Measurements from ENCODE around the gene SPAG5. TPM values are rescaled to one million over a fixed set of nuclear protein-coding genes. Genes with fewer than 3 reads are reported as not detected.

SPAG5 gene
- total RNA-seq, 2 experiments from 2014 or later, result 162 to 170 TPM

- Mint-ChIP-seq H3K27ac (no peak overlapping the region), H3K27me3 (ENCODE audit: low read depth) (no peaks in the 10 kb centered on the region), H3K36me3 (ENCODE audit: low read depth) (peaks cover 55% of the 10 kb centered on the region), H3K9me3 (ENCODE audit: insufficient read depth) (no peaks in the 10 kb centered on the region), H3K4me3 (no peak overlapping the region), H3K4me1 (ENCODE audit: low read depth) (no peaks in the 10 kb centered on the region)
- ChIA-PET POLR2A (no interaction called here), CTCF (no interaction called here)
- ATAC-seq, result no peak
- no peak for DNase-seq
Measured at GRCh38 chr17:28626818-28627217, 28.0 kb upstream of the SPAG5 start.

GRCh38 chr17:28624148-28624547 lies 25.3 kb upstream of the SPAG5 start:
- no peak overlapping the region for H3K27ac Mint-ChIP-seq
- H3K36me3 Mint-ChIP-seq (ENCODE audit: low read depth), result peaks cover 67% of the 10 kb centered on the region
- ChIA-PET CTCF (interaction anchor here (0.6 to 2.7 kb wide), 3 partner anchors 10 to 22 kb away, joined by 3 to 14 read pairs (median 3); partner anchors contain the start of gene RSKR), POLR2A (interaction anchor here (1.6 kb wide), 1 partner anchor 20 kb away, joined by 6 read pairs; the partner anchor contains the start of gene BLTP2)
- DNase-seq (no peak), ATAC-seq (no peak)
- no peaks in the 10 kb centered on the region for H3K9me3 Mint-ChIP-seq (ENCODE audit: insufficient read depth)
- no peak overlapping the region for H3K4me3 Mint-ChIP-seq
- H3K27me3 Mint-ChIP-seq (ENCODE audit: low read depth), result no peaks in the 10 kb centered on the region
- no peaks in the 10 kb centered on the region for H3K4me1 Mint-ChIP-seq (ENCODE audit: low read depth)

GRCh38 chr17:28623696-28624095 lies 24.9 kb upstream of the SPAG5 start:
- H3K4me1 Mint-ChIP-seq (ENCODE audit: low read depth), result no peaks in the 10 kb centered on the region
- no peak overlapping the region for H3K4me3 Mint-ChIP-seq
- H3K27ac Mint-ChIP-seq, result no peak overlapping the region
- H3K36me3 Mint-ChIP-seq (ENCODE audit: low read depth), result peaks cover 71% of the 10 kb centered on the region
- no peaks in the 10 kb centered on the region for H3K27me3 Mint-ChIP-seq (ENCODE audit: low read depth)
- H3K9me3 Mint-ChIP-seq (ENCODE audit: insufficient read depth), result no peaks in the 10 kb centered on the region
- ChIA-PET POLR2A (interaction anchor here (0.7 to 1.6 kb wide), 2 partner anchors 20 to 51 kb away, joined by 6 read pairs; partner anchors contain the start of gene BLTP2), CTCF (interaction anchor here (0.6 to 2.7 kb wide), 3 partner anchors 10 to 22 kb away, joined by 3 to 14 read pairs (median 3); partner anchors contain the start of gene RSKR)
- ATAC-seq, result no peak
- DNase-seq, result no peak

- no peaks in the 10 kb centered on the region for H3K27me3 Mint-ChIP-seq (ENCODE audit: low read depth)
- CTCF ChIA-PET, result no interaction called here
- H3K4me1 Mint-ChIP-seq (ENCODE audit: low read depth), result no peaks in the 10 kb centered on the region
- ATAC-seq, result no peak
- H3K27ac Mint-ChIP-seq, result no peak overlapping the region
- no peak overlapping the region for H3K4me3 Mint-ChIP-seq
- POLR2A ChIA-PET, result no interaction called here
- H3K36me3 Mint-ChIP-seq (ENCODE audit: low read depth), result peaks cover 71% of the 10 kb centered on the region
- DNase-seq, result no peak
- no peaks in the 10 kb centered on the region for H3K9me3 Mint-ChIP-seq (ENCODE audit: insufficient read depth)
Measured at GRCh38 chr17:28622186-28622585, 23.4 kb upstream of the SPAG5 start.

GRCh38 chr17:28620010-28620409 lies 21.2 kb upstream of the SPAG5 start:
- no peaks in the 10 kb centered on the region for H3K4me1 Mint-ChIP-seq (ENCODE audit: low read depth)
- H3K27me3 Mint-ChIP-seq (ENCODE audit: low read depth), result no peaks in the 10 kb centered on the region
- ATAC-seq, result no peak
- H3K27ac Mint-ChIP-seq, result no peak overlapping the region
- H3K9me3 Mint-ChIP-seq (ENCODE audit: insufficient read depth), result no peaks in the 10 kb centered on the region
- peaks cover 83% of the 10 kb centered on the region for H3K36me3 Mint-ChIP-seq (ENCODE audit: low read depth)
- no peak for DNase-seq
- CTCF ChIA-PET, result interaction anchor here (0.7 to 1.0 kb wide), 3 partner anchors 24 to 144 kb away, joined by 3 read pairs; no protein-coding TSS in a partner anchor
- H3K4me3 Mint-ChIP-seq, result no peak overlapping the region
- POLR2A ChIA-PET, result interaction anchor here (1.1 kb wide), 1 partner anchor 20 kb away, joined by 3 read pairs; no protein-coding TSS in a partner anchor

- H3K4me3 Mint-ChIP-seq, result no peak overlapping the region
- CTCF ChIA-PET, result interaction anchor here (1.3 kb wide), 1 partner anchor 145 kb away, joined by 4 read pairs; no protein-coding TSS in a partner anchor
Measured at GRCh38 chr17:28618464-28618863, 19.6 kb upstream of the SPAG5 start.

GRCh38 chr17:28616281-28616680 lies 17.5 kb upstream of the SPAG5 start:
- ATAC-seq (no peak), DNase-seq (no peak)
- Mint-ChIP-seq H3K36me3 (ENCODE audit: low read depth) (peaks cover 75% of the 10 kb centered on the region), H3K9me3 (ENCODE audit: insufficient read depth) (no peaks in the 10 kb centered on the region), H3K4me3 (no peak overlapping the region), H3K27ac (no peak overlapping the region), H3K4me1 (ENCODE audit: low read depth) (peaks cover 3% of the 10 kb centered on the region), H3K27me3 (ENCODE audit: low read depth) (no peaks in the 10 kb centered on the region)
- ChIA-PET CTCF (interaction anchor here (0.7 to 0.8 kb wide), 2 partner anchors 31 to 68 kb away, joined by 3 to 4 read pairs; no protein-coding TSS in a partner anchor), POLR2A (no interaction called here)

More at GRCh38 chr17:28618464-28618863, 19.6 kb upstream of the SPAG5 start:
- Mint-ChIP-seq H3K4me1 (ENCODE audit: low read depth) (peaks cover 3% of the 10 kb centered on the region), H3K9me3 (ENCODE audit: insufficient read depth) (no peaks in the 10 kb centered on the region), H3K36me3 (ENCODE audit: low read depth) (peaks cover 79% of the 10 kb centered on the region), H3K27me3 (ENCODE audit: low read depth) (no peaks in the 10 kb centered on the region), H3K27ac (no peak overlapping the region)
- POLR2A ChIA-PET, result interaction anchor here (0.8 to 1.7 kb wide), 2 partner anchors 17 to 19 kb away, joined by 3 to 8 read pairs; no protein-coding TSS in a partner anchor
- ATAC-seq (no peak), DNase-seq (no peak)

GRCh38 chr17:28615260-28615940 lies 16.6 kb upstream of the SPAG5 start:
- Mint-ChIP-seq H3K9me3 (ENCODE audit: insufficient read depth) (no peaks in the 10 kb centered on the region), H3K4me1 (ENCODE audit: low read depth) (peaks cover 3% of the 10 kb centered on the region), H3K36me3 (ENCODE audit: low read depth) (peaks cover 71% of the 10 kb centered on the region), H3K27ac (no peak overlapping the region), H3K27me3 (ENCODE audit: low read depth) (no peaks in the 10 kb centered on the region), H3K4me3 (no peak overlapping the region)
- ChIA-PET CTCF (no interaction called here), POLR2A (no interaction called here)
- no peak for ATAC-seq
- no peak for DNase-seq

GRCh38 chr17:28613931-28614381 lies 15.1 kb upstream of the SPAG5 start, which contains the start of gene RSKR:
TSS of gene RSKR (minus strand) at chr17:28614185. CDS start at chr17:28614161, 24 bp downstream.
- Mint-ChIP-seq H3K9me3 (ENCODE audit: insufficient read depth) (no peaks in the 10 kb centered on the region), H3K4me1 (ENCODE audit: low read depth) (peaks cover 3% of the 10 kb centered on the region), H3K4me3 (no peak within 1 kb of the TSS), H3K36me3 (ENCODE audit: low read depth) (peaks cover 64% of the 10 kb centered on the region), H3K27ac (peak within 1 kb of the TSS; percentile 56), H3K27me3 (ENCODE audit: low read depth) (no peaks in the 10 kb centered on the region)
- POLR2A ChIA-PET, result interaction anchor here (0.9 to 1.7 kb wide), 2 partner anchors 12 to 79 kb away, joined by 3 read pairs; no protein-coding TSS in a partner anchor
- CTCF ChIA-PET, result interaction anchor here (0.8 to 2.8 kb wide), 5 partner anchors 10 to 120 kb away, joined by 3 to 14 read pairs (median 11); no protein-coding TSS in a partner anchor
- no peak for ATAC-seq
- DNase-seq, result no peak

- ChIA-PET POLR2A (interaction anchor here (0.6 to 1.7 kb wide), 3 partner anchors 11 to 80 kb away, joined by 3 read pairs; no protein-coding TSS in a partner anchor), CTCF (interaction anchor here (0.7 to 3.3 kb wide), 22 partner anchors 11 to 125 kb away, joined by 3 to 17 read pairs (median 3); partner anchors contain the start of genes BLTP2, SDF2 and SUPT6H)
- Mint-ChIP-seq H3K27ac (no peak overlapping the region), H3K4me1 (ENCODE audit: low read depth) (peaks cover 3% of the 10 kb centered on the region), H3K9me3 (ENCODE audit: insufficient read depth) (no peaks in the 10 kb centered on the region), H3K4me3 (no peak overlapping the region), H3K36me3 (ENCODE audit: low read depth) (peaks cover 63% of the 10 kb centered on the region), H3K27me3 (ENCODE audit: low read depth) (no peaks in the 10 kb centered on the region)
- ATAC-seq, result peak; percentile 69
- DNase-seq, result peak; percentile 39
Measured at GRCh38 chr17:28612936-28613872, 14.4 kb upstream of the SPAG5 start.

GRCh38 chr17:28612531-28612930 lies 13.7 kb upstream of the SPAG5 start:
- CTCF ChIA-PET, result interaction anchor here (0.7 to 3.3 kb wide), 21 partner anchors 11 to 125 kb away, joined by 3 to 17 read pairs (median 3); partner anchors contain the start of genes BLTP2, SDF2 and SUPT6H
- H3K27me3 Mint-ChIP-seq (ENCODE audit: low read depth), result no peaks in the 10 kb centered on the region
- no peaks in the 10 kb centered on the region for H3K9me3 Mint-ChIP-seq (ENCODE audit: insufficient read depth)
- H3K27ac Mint-ChIP-seq, result peak overlapping the region; percentile 55
- ATAC-seq (no peak), DNase-seq (no peak)
- POLR2A ChIA-PET, result interaction anchor here (0.6 to 1.7 kb wide), 2 partner anchors 13 to 81 kb away, joined by 3 read pairs; no protein-coding TSS in a partner anchor
- H3K4me1 Mint-ChIP-seq (ENCODE audit: low read depth), result peaks cover 3% of the 10 kb centered on the region
- H3K4me3 Mint-ChIP-seq, result no peak overlapping the region
- H3K36me3 Mint-ChIP-seq (ENCODE audit: low read depth), result peaks cover 64% of the 10 kb centered on the region
